IMR-90 (cell line): ENCODE measurements around the gene SPAG9.

ENCODE experiments used
- CHD1 ChIP-seq: IDR thresholded peaks from 2 replicates; pipeline ENCODE4 v1.6.1; 2012; ENCODE audit warnings: low read depth, low read length, improper control_type of control experiment
- CTCF ChIP-seq: conservative IDR thresholded peaks from 2 replicates; pipeline ENCODE4 v1.5.1; 2012; ENCODE audit warnings: mild to moderate bottlenecking, low read depth, low read length, improper control_type of control experiment
- POLR2A ChIP-seq: IDR thresholded peaks from 2 replicates; pipeline ENCODE4 v1.6.1; 2012; ENCODE audit warnings: mild to moderate bottlenecking, low read depth, low read length

GRCh38 chr17:51097708-51098446 lies 22.8 kb downstream of the SPAG9 start:
- no peak for TF ChIP-seq POLR2A
- no peak for TF ChIP-seq CTCF
- no peak for TF ChIP-seq CHD1
